Activated CD4-positive, alpha-beta memory T cell treated with anti-CD3 and anti-CD28 coated beads for 36 hours (primary cell): ENCODE results near the gene MED12L. TPM values are rescaled to one million over a fixed set of nuclear protein-coding genes. Genes with fewer than 3 reads are reported as not detected.
A peak's percentile ranks its signal among the peaks of the same experiment; 100 is the strongest.

Source experiments
- CTCF ChIA-PET: fragments of 350-600 bp; sonication (Branson Sonifier 250); formaldehyde crosslinking; loops from one replicate; lab custom pipeline; 2021; ENCODE audit warnings: antibody characterized with exemption, inconsistent platforms; lab: Charles Lee
- POLR2A ChIA-PET: fragments of 350-600 bp; sonication (Branson Sonifier 250); formaldehyde crosslinking; loops from one replicate; lab custom pipeline; 2021; ENCODE audit warnings: antibody characterized with exemption; lab: Charles Lee
- DNase-seq: peaks from one replicate; pipeline ENCODE4 v3.0.0-alpha.2; 2020
- H3K27ac Mint-ChIP-seq: one replicate; pipeline ENCODE4 v1.8.0; 2021; ENCODE audit warnings: mixed read lengths
- H3K27me3 Mint-ChIP-seq: one replicate; pipeline ENCODE4 v1.8.0; 2021; ENCODE audit warnings: mixed read lengths
- H3K36me3 Mint-ChIP-seq: one replicate; pipeline ENCODE4 v1.8.0; 2021; ENCODE audit warnings: mixed read lengths
- H3K4me1 Mint-ChIP-seq: one replicate; pipeline ENCODE4 v1.8.0; 2021; ENCODE audit warnings: low read depth, mixed read lengths
- H3K4me3 Mint-ChIP-seq: one replicate; pipeline ENCODE4 v1.8.0; 2021; ENCODE audit warnings: mild to moderate bottlenecking, mixed read lengths
- H3K9me3 Mint-ChIP-seq: one replicate; pipeline ENCODE4 v1.8.0; 2021; ENCODE audit warnings: mixed read lengths
- intact Hi-C: fragments of 100-400 bp; cut with micrococcal nuclease; formaldehyde crosslinking; loops from one replicate; pipeline ENCODE4 v1.15.1; 2023
- total RNA-seq, 2 experiments: library from RNA; stranded (reverse); gene quantifications; one replicate each; pipeline ENCODE4 v1.2.3, GENCODE V29; 2021

MED12L gene
- total RNA-seq, 2 experiments from 2014 or later, result 1.5 TPM

DNA sequence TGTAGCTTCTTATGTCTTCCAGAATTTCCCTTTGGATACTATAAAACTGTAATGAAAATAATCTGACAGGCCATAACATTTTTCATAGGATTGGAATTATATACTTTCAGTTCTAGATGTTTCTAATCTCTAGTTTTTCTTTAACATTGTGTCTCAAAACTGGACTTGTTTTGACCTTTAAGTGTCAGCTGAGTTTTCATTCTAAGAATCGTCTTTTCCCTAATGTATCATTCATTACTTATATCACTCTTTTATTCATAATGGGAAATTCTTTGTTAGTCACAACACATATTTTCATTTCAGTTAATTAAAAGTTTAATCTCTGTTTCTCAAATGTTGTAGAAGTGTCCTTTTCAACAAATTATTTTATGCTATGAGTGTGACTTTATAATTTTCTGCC, 105.6 kb downstream of the MED12L start:
- H3K27ac Mint-ChIP-seq, result peak overlapping the region; percentile 84
- CTCF ChIA-PET, result interaction anchor here (1.6 to 1.9 kb wide), 3 partner anchors 14 to 23 kb away, joined by 4 to 11 read pairs (median 5); no protein-coding TSS in a partner anchor
- H3K4me3 Mint-ChIP-seq, result peak overlapping the region; percentile 47
- H3K4me1 Mint-ChIP-seq, result peaks cover 63% of the 10 kb centered on the region
- intact Hi-C loops, result loop anchor here (1.0 to 5.0 kb wide), 4 partner anchors 8 to 36 kb away; partner anchors contain the start of gene GPR171
- H3K9me3 Mint-ChIP-seq, result peaks cover 14% of the 10 kb centered on the region
- H3K27me3 Mint-ChIP-seq, result no peaks in the 10 kb centered on the region
- H3K36me3 Mint-ChIP-seq, result peaks cover 28% of the 10 kb centered on the region
- no peak for DNase-seq
- POLR2A ChIA-PET, result interaction anchor here (1.0 to 2.0 kb wide), 4 partner anchors 9 to 19 kb away, joined by 3 to 10 read pairs (median 4); partner anchors contain the start of gene GPR171

- Mint-ChIP-seq H3K4me1 (peaks cover 62% of the 10 kb centered on the region), H3K9me3 (peaks cover 14% of the 10 kb centered on the region), H3K4me3 (no peak overlapping the region), H3K36me3 (peaks cover 36% of the 10 kb centered on the region), H3K27ac (peak overlapping the region; percentile 10), H3K27me3 (no peaks in the 10 kb centered on the region)
- intact Hi-C loops, result loop anchor here (5.0 kb wide), 1 partner anchor 35 kb away; no protein-coding TSS in a partner anchor
- ChIA-PET POLR2A (interaction anchor here (0.7 to 2.0 kb wide), 4 partner anchors 8 to 17 kb away, joined by 3 to 10 read pairs (median 5); partner anchors contain the start of gene GPR171), CTCF (interaction anchor here (1.4 to 1.9 kb wide), 5 partner anchors 13 to 90 kb away, joined by 3 to 11 read pairs (median 5); no protein-coding TSS in a partner anchor)
- DNase-seq, result no peak
Measured at GRCh38 chr3:151192545-151192944, 107.1 kb downstream of the MED12L start.

GRCh38 chr3:151195826-151196225, 110.4 kb downstream of the MED12L start:
- H3K4me1 Mint-ChIP-seq, result peaks cover 60% of the 10 kb centered on the region
- no peak overlapping the region for H3K4me3 Mint-ChIP-seq
- peak overlapping the region; percentile 44 for H3K27ac Mint-ChIP-seq
- H3K9me3 Mint-ChIP-seq, result peaks cover 11% of the 10 kb centered on the region
- POLR2A ChIA-PET, result interaction anchor here (1.4 to 2.0 kb wide), 2 partner anchors 10 to 25 kb away, joined by 3 to 20 read pairs; no protein-coding TSS in a partner anchor
- H3K36me3 Mint-ChIP-seq, result peaks cover 59% of the 10 kb centered on the region
- CTCF ChIA-PET, result interaction anchor here (0.7 to 3.1 kb wide), 3 partner anchors 26 to 87 kb away, joined by 3 to 24 read pairs (median 3); no protein-coding TSS in a partner anchor
- H3K27me3 Mint-ChIP-seq, result no peaks in the 10 kb centered on the region
- intact Hi-C loops, result no loop called here
- no peak for DNase-seq

DNA sequence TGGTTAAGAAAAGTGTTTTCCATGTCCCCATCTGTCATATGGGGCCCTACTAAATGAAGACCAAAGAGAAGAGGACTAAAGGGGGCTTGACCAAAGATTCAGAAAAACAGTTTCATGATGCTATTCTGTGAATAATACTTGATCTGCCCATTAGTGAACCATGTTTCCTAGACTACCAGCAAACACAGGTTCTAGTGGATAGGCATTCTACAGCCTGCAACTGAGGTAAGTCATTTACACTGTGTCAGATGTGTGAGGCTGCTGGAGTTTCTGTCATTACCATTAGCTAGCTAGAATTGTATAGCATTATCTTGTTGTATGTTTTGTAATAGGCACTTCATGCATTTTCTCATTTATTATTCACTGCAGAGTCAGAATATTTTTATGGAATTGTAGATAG, 111.0 kb downstream of the MED12L start:
- Mint-ChIP-seq H3K27me3 (no peaks in the 10 kb centered on the region), H3K4me1 (peaks cover 57% of the 10 kb centered on the region), H3K9me3 (peaks cover 11% of the 10 kb centered on the region), H3K4me3 (no peak overlapping the region), H3K27ac (peak overlapping the region; percentile 58), H3K36me3 (peaks cover 60% of the 10 kb centered on the region)
- intact Hi-C loops, result no loop called here
- POLR2A ChIA-PET, result interaction anchor here (1.2 to 2.0 kb wide), 3 partner anchors 10 to 433 kb away, joined by 3 to 20 read pairs (median 4); partner anchors contain the start of gene SIAH2
- CTCF ChIA-PET, result interaction anchor here (0.9 to 3.1 kb wide), 3 partner anchors 11 to 86 kb away, joined by 3 to 24 read pairs (median 3); no protein-coding TSS in a partner anchor
- no peak for DNase-seq

DNA sequence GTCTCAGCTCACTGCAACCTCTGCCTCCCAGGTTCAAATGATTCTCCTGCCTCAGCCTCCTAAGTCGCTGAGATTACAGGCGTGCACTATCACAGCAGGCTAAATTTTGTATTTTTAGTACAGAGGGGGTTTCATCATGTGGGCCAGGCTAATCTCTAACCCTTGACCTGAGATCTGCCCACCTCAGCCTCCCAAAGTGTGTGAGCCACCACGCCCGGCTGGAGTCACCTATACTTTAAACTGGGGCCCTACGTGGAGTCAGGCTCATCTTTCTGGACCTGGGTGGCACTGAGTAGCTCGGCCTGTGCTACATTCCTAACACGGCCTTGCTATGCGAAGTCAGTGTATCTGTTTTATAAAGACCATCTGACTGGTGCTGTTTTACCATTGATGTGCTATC, 111.8 kb downstream of the MED12L start:
- Mint-ChIP-seq H3K27ac (peak overlapping the region; percentile 69), H3K36me3 (peaks cover 65% of the 10 kb centered on the region), H3K4me1 (peaks cover 53% of the 10 kb centered on the region), H3K27me3 (no peaks in the 10 kb centered on the region), H3K4me3 (no peak overlapping the region), H3K9me3 (peaks cover 10% of the 10 kb centered on the region)
- DNase-seq, result no peak
- intact Hi-C loops, result no loop called here
- ChIA-PET POLR2A (interaction anchor here (1.2 to 2.5 kb wide), 4 partner anchors 9 to 434 kb away, joined by 4 to 20 read pairs (median 8); partner anchors contain the start of gene SIAH2), CTCF (interaction anchor here (0.9 to 3.1 kb wide), 2 partner anchors 10 to 27 kb away, joined by 3 to 24 read pairs; no protein-coding TSS in a partner anchor)

GRCh38 chr3:151197981-151198767, 112.7 kb downstream of the MED12L start:
- intact Hi-C loops, result no loop called here
- Mint-ChIP-seq H3K27ac (peak overlapping the region; percentile 99), H3K27me3 (no peaks in the 10 kb centered on the region), H3K36me3 (peaks cover 66% of the 10 kb centered on the region), H3K4me3 (no peak overlapping the region), H3K4me1 (peaks cover 48% of the 10 kb centered on the region), H3K9me3 (peaks cover 4% of the 10 kb centered on the region)
- ChIA-PET POLR2A (interaction anchor here (0.9 to 2.5 kb wide), 3 partner anchors 9 to 460 kb away, joined by 3 to 9 read pairs (median 7); no protein-coding TSS in a partner anchor), CTCF (interaction anchor here (0.8 to 3.1 kb wide), 4 partner anchors 13 to 42 kb away, joined by 3 to 24 read pairs (median 3); no protein-coding TSS in a partner anchor)
- DNase-seq, result no peak

DNA sequence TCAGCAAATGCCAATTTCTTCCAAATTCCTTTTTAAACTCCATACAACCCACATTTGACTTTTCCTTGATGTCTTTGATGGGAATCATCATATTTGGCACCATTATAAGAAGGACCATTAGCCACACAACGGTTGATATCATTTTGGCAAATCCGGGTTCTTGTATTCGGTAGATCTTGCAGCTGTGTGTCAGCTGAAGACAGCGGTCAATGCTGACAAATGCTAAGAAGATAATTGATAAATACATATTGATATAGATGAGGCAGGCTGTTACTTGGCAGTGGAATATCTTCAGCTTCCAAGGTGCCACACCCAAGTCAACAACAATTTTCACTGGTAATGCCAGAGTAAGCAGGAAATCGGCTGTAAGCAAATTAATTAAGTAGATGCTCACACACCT, 113.4 kb downstream of the MED12L start:
- Mint-ChIP-seq H3K9me3 (peaks cover 4% of the 10 kb centered on the region), H3K4me1 (peaks cover 45% of the 10 kb centered on the region), H3K27ac (peak overlapping the region; percentile 99), H3K27me3 (no peaks in the 10 kb centered on the region), H3K4me3 (peak overlapping the region; percentile 86), H3K36me3 (peaks cover 62% of the 10 kb centered on the region)
- POLR2A ChIA-PET, result interaction anchor here (2.5 kb wide), 1 partner anchor 9 kb away, joined by 9 read pairs; no protein-coding TSS in a partner anchor
- intact Hi-C loops, result loop anchor here (1.0 kb wide), 3 partner anchors 8 to 28 kb away; no protein-coding TSS in a partner anchor
- DNase-seq, result no peak
- CTCF ChIA-PET, result interaction anchor here (1.4 kb wide), 1 partner anchor 30 kb away, joined by 3 read pairs; no protein-coding TSS in a partner anchor

DNA sequence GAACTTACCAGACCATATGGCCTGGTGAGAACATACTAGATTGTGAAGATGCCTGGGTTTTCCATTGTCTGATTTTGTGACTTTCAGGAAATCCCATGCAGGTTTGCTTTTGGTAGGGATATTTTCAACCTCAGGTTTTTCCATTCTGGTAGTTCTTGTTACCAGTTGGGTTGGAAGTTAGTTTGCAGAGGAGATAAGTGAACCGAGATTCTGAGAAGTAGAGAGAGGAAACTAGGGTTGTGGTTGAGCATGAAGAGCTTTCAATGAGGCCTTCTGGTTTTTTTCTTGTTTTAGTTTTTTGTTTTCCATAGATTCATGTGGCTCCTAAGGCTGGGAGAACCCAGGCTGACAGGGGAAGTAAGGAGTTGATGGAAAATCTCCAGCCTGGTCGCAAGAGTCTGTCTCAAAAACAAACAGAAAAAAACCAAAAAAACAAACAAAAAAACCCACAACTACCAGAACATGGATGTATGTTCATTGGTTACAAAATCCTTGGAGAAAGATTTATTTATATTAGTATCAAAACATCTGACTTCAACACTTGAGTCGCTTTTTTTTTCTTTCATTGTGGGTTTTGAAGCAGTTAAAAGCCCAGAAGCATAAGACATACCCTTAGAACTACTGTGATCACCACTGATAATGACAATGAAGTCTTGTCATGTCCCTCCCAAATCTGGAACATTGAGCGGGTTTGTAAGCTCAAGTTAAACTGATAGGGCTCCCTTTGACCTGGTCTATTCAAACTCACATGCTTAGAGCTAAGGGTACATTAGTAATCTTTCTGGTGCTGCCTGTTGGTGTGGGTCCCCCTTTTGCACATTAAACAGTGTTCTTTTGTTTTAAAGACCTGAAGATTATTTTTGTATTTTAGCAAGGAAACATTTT, 114.3 kb downstream of the MED12L start:
- Mint-ChIP-seq H3K36me3 (peaks cover 57% of the 10 kb centered on the region), H3K27me3 (no peaks in the 10 kb centered on the region), H3K4me3 (peak overlapping the region; percentile 86), H3K27ac (peak overlapping the region; percentile 99), H3K9me3 (no peaks in the 10 kb centered on the region), H3K4me1 (peaks cover 50% of the 10 kb centered on the region)
- ChIA-PET POLR2A (interaction anchor here (0.8 to 5.1 kb wide), 10 partner anchors 8 to 1069 kb away, joined by 3 to 111 read pairs (median 8); partner anchors contain the start of genes MBNL1 and SIAH2), CTCF (interaction anchor here (0.8 to 4.4 kb wide), 6 partner anchors 8 to 415 kb away, joined by 3 to 43 read pairs (median 4); no protein-coding TSS in a partner anchor)
- intact Hi-C loops, result loop anchor here (1.0 to 5.0 kb wide), 8 partner anchors 8 to 1963 kb away; partner anchors contain the start of genes RAP2B and SELENOT
- no peak for DNase-seq

DNA sequence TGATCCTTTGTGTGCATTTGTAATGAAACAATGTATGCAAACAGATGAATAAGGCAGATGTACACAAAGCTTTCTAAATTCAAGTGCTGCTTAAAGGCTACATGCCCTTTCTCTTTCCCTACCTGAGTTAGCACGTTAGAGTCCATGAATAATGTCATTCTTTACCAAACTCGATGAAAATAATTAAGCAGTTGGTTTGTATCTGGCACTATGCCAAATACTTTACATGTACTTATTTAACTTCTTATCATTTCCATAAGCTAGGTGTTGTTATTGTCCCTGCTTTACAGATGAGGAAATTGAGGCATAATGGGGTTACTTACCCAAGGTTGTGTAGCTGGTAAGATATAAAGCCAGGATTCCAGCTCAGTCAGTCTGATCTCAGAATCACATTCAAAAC, 115.1 kb downstream of the MED12L start:
- POLR2A ChIA-PET, result interaction anchor here (0.8 to 5.1 kb wide), 11 partner anchors 9 to 1073 kb away, joined by 3 to 111 read pairs (median 9); partner anchors contain the start of genes MBNL1 and SIAH2
- DNase-seq, result no peak
- H3K27me3 Mint-ChIP-seq, result no peaks in the 10 kb centered on the region
- H3K4me3 Mint-ChIP-seq, result peak overlapping the region; percentile 86
- intact Hi-C loops, result loop anchor here (5.0 kb wide), 5 partner anchors 598 to 1962 kb away; partner anchors contain the start of genes RAP2B and SELENOT
- peak overlapping the region; percentile 99 for H3K27ac Mint-ChIP-seq
- H3K9me3 Mint-ChIP-seq, result no peaks in the 10 kb centered on the region
- H3K36me3 Mint-ChIP-seq, result peaks cover 57% of the 10 kb centered on the region
- CTCF ChIA-PET, result interaction anchor here (0.9 to 4.4 kb wide), 8 partner anchors 10 to 439 kb away, joined by 3 to 43 read pairs (median 4); no protein-coding TSS in a partner anchor
- H3K4me1 Mint-ChIP-seq, result peaks cover 57% of the 10 kb centered on the region

GRCh38 chr3:151201051-151201730, 115.7 kb downstream of the MED12L start:
- peaks cover 59% of the 10 kb centered on the region for H3K4me1 Mint-ChIP-seq
- ChIA-PET POLR2A (interaction anchor here (0.6 to 5.1 kb wide), 14 partner anchors 9 to 1073 kb away, joined by 3 to 111 read pairs (median 8); partner anchors contain the start of genes MBNL1 and SIAH2), CTCF (interaction anchor here (0.9 to 4.4 kb wide), 8 partner anchors 9 to 440 kb away, joined by 3 to 43 read pairs (median 4); no protein-coding TSS in a partner anchor)
- H3K9me3 Mint-ChIP-seq, result no peaks in the 10 kb centered on the region
- peak overlapping the region; percentile 86 for H3K4me3 Mint-ChIP-seq
- DNase-seq, result no peak
- intact Hi-C loops, result loop anchor here (5.0 kb wide), 5 partner anchors 599 to 1961 kb away; partner anchors contain the start of genes RAP2B and SELENOT
- peaks cover 53% of the 10 kb centered on the region for H3K36me3 Mint-ChIP-seq
- H3K27me3 Mint-ChIP-seq, result no peaks in the 10 kb centered on the region
- H3K27ac Mint-ChIP-seq, result peak overlapping the region; percentile 99
